Measurements from ENCODE around the gene CLDN7. TPM values are rescaled to one million over a fixed set of nuclear protein-coding genes. Genes with fewer than 3 reads are reported as not detected.

CLDN7 gene
- total and polyA plus RNA-seq, 4 donors: 3.0 to 35.0 (median 19.6) TPM

DNA sequence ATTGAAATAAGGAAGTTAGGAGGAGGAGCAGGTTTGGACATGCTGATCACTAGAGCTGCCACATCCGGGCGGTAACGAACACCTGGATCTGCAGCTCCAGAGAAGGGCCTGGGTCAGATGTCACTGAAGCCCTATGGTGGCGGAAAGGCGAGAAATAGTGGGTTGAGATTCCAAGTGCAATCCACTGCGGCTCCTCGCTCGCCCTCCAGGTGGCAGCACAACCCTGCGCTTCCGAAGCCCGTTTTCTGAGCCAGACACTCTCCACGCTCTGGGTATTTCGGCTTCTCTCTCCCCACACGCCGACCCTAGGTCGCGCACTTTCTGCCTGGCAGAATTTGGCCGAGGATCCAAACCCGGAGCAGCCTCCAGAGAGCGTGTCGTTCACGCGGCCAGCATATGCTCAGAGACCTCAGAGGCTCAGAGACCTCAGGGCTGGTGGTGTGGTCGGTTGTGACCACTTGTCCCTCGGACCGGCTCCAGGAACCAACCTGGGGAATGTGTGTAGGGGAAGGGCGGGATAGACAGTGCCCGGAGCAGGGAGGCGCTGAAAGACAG lies 18.3 kb upstream of the CLDN7 start:
- Histone ChIP-seq H3K27me3 (ENCODE audit: control insufficient read depth in 4 of 4, insufficient read depth in 4 of 4, low read length in 3 of 4) (no peaks in the 10 kb centered on the region), H3K27ac (ENCODE audit: low read depth in 1 of 2, low read length in 2 of 2) (peak overlapping the region; percentile 88 to 94), H3K9me3 (ENCODE audit: control insufficient read depth in 4 of 4, low read length in 3 of 4) (no peaks in the 10 kb centered on the region), H3K4me1 (ENCODE audit: control insufficient read depth in 4 of 4, insufficient read depth in 4 of 4, low read length in 3 of 4) (peaks cover 9 to 19% (median 13%) of the 10 kb centered on the region in 4 donors), H3K36me3 (ENCODE audit: control insufficient read depth in 4 of 4, insufficient read depth in 3 of 4, low read depth in 1 of 4, low read length in 3 of 4) (no peaks in the 10 kb centered on the region), H3K9ac (ENCODE audit: low read depth in 1 of 2, low read length in 2 of 2) (peak overlapping the region; percentile 1 to 17), H3K4me3 (ENCODE audit: low read depth in 1 of 3, low read length in 3 of 3) (peak overlapping the region; percentile 1 to 50 (median 44))
- WGBS: under 1% methylated on average over 29 of the region's 29 CpGs
- peak; percentile 92 for DNase-seq (ENCODE audit: low spot score)
- TF ChIP-seq, protein P1, sequence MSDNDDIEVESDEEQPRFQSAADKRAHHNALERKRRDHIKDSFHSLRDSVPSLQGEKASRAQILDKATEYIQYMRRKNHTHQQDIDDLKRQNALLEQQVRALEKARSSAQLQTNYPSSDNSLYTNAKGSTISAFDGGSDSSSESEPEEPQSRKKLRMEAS (IDR thresholded peaks at IDR 0.05): no peak
- no peak for TF ChIP-seq EGR1 (IDR thresholded peaks at IDR 0.05; ENCODE audit: low read depth in 2 of 2)
- TF ChIP-seq, protein P2, sequence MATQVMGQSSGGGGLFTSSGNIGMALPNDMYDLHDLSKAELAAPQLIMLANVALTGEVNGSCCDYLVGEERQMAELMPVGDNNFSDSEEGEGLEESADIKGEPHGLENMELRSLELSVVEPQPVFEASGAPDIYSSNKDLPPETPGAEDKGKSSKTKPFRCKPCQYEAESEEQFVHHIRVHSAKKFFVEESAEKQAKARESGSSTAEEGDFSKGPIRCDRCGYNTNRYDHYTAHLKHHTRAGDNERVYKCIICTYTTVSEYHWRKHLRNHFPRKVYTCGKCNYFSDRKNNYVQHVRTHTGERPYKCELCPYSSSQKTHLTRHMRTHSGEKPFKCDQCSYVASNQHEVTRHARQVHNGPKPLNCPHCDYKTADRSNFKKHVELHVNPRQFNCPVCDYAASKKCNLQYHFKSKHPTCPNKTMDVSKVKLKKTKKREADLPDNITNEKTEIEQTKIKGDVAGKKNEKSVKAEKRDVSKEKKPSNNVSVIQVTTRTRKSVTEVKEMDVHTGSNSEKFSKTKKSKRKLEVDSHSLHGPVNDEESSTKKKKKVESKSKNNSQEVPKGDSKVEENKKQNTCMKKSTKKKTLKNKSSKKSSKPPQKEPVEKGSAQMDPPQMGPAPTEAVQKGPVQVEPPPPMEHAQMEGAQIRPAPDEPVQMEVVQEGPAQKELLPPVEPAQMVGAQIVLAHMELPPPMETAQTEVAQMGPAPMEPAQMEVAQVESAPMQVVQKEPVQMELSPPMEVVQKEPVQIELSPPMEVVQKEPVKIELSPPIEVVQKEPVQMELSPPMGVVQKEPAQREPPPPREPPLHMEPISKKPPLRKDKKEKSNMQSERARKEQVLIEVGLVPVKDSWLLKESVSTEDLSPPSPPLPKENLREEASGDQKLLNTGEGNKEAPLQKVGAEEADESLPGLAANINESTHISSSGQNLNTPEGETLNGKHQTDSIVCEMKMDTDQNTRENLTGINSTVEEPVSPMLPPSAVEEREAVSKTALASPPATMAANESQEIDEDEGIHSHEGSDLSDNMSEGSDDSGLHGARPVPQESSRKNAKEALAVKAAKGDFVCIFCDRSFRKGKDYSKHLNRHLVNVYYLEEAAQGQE (IDR thresholded peaks at IDR 0.05): no peak
- TF ChIP-seq FOXA1 (IDR thresholded peaks at IDR 0.05): peak; percentile 38
- peak; percentile 53 for TF ChIP-seq NR2F2 (IDR thresholded peaks at IDR 0.05)
- TF ChIP-seq, protein P3, sequence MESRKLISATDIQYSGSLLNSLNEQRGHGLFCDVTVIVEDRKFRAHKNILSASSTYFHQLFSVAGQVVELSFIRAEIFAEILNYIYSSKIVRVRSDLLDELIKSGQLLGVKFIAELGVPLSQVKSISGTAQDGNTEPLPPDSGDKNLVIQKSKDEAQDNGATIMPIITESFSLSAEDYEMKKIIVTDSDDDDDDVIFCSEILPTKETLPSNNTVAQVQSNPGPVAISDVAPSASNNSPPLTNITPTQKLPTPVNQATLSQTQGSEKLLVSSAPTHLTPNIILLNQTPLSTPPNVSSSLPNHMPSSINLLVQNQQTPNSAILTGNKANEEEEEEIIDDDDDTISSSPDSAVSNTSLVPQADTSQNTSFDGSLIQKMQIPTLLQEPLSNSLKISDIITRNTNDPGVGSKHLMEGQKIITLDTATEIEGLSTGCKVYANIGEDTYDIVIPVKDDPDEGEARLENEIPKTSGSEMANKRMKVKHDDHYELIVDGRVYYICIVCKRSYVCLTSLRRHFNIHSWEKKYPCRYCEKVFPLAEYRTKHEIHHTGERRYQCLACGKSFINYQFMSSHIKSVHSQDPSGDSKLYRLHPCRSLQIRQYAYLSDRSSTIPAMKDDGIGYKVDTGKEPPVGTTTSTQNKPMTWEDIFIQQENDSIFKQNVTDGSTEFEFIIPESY (IDR thresholded peaks at IDR 0.05): no peak
- no peak for TF ChIP-seq JUND (IDR thresholded peaks at IDR 0.05)
- TF ChIP-seq, protein P4, sequence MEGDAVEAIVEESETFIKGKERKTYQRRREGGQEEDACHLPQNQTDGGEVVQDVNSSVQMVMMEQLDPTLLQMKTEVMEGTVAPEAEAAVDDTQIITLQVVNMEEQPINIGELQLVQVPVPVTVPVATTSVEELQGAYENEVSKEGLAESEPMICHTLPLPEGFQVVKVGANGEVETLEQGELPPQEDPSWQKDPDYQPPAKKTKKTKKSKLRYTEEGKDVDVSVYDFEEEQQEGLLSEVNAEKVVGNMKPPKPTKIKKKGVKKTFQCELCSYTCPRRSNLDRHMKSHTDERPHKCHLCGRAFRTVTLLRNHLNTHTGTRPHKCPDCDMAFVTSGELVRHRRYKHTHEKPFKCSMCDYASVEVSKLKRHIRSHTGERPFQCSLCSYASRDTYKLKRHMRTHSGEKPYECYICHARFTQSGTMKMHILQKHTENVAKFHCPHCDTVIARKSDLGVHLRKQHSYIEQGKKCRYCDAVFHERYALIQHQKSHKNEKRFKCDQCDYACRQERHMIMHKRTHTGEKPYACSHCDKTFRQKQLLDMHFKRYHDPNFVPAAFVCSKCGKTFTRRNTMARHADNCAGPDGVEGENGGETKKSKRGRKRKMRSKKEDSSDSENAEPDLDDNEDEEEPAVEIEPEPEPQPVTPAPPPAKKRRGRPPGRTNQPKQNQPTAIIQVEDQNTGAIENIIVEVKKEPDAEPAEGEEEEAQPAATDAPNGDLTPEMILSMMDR (IDR thresholded peaks at IDR 0.05; ENCODE audit: low read depth, low read length, missing input control): peak; percentile 98
- TF ChIP-seq HNF4G (IDR thresholded peaks at IDR 0.05): no peak
- TF ChIP-seq HNF4A (conservative IDR thresholded peaks at IDR 0.05): peak; percentile 14 to 34
- TF ChIP-seq TAF1 (conservative IDR thresholded peaks at IDR 0.05): peak; percentile 48
- no peak for TF ChIP-seq FOXA2 (IDR thresholded peaks at IDR 0.05)
- no peak for TF ChIP-seq GABPA (IDR thresholded peaks at IDR 0.05 in 1 of 2, conservative IDR thresholded peaks at IDR 0.05 in 1 of 2)
- peak in 1 of 2 donors; percentile 18 for TF ChIP-seq RXRA (IDR thresholded peaks at IDR 0.05)
- peak; percentile 47 for TF ChIP-seq SP1 (IDR thresholded peaks at IDR 0.05)
- TF ChIP-seq RAD21 (IDR thresholded peaks at IDR 0.05): peak; percentile 98 to 99

DNA sequence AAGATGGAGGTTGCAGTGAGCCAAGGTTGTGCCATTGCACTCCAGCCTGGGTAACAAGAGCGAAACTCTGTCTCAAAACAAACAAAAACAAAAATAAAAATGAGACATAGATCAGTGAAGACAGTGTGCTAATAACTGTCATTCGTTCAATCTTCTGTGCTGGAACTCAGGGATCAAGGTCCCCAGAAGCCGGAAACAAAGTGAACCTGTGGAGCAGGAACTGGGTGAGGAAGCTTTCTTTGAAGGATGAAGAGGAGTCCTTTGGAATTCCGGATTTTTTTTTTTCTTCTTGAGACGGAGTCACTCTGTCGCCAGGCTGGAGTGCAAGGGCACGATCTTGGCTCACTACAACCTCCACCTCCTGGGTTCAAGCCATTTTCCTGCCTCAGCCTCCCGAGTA lies 17.2 kb upstream of the CLDN7 start:
- H3K27me3 ChIP-seq (ENCODE audit: control insufficient read depth in 4 of 4, insufficient read depth in 4 of 4, low read length in 3 of 4): no peaks in the 10 kb centered on the region
- H3K9ac ChIP-seq (ENCODE audit: low read depth in 1 of 2, low read length in 2 of 2): no peak overlapping the region
- 83% methylated on average over 8 of the region's 8 CpGs for WGBS
- no peaks in the 10 kb centered on the region for H3K9me3 ChIP-seq (ENCODE audit: control insufficient read depth in 4 of 4, low read length in 3 of 4)
- no peak overlapping the region for H3K4me3 ChIP-seq (ENCODE audit: low read depth in 1 of 3, low read length in 3 of 3)
- H3K27ac ChIP-seq (ENCODE audit: low read depth in 1 of 2, low read length in 2 of 2): no peak overlapping the region
- no peaks in the 10 kb centered on the region for H3K36me3 ChIP-seq (ENCODE audit: control insufficient read depth in 4 of 4, insufficient read depth in 3 of 4, low read depth in 1 of 4, low read length in 3 of 4)
- no peak for DNase-seq (ENCODE audit: low spot score)
- H3K4me1 ChIP-seq (ENCODE audit: control insufficient read depth in 4 of 4, insufficient read depth in 4 of 4, low read length in 3 of 4): peaks cover 9 to 19% (median 13%) of the 10 kb centered on the region in 4 donors
- TF ChIP-seq FOXA2 (IDR thresholded peaks at IDR 0.05) (no peak), EGR1 (IDR thresholded peaks at IDR 0.05; ENCODE audit: low read depth in 2 of 2) (no peak), SP1 (IDR thresholded peaks at IDR 0.05) (no peak), RXRA (IDR thresholded peaks at IDR 0.05) (no peak), HNF4A (conservative IDR thresholded peaks at IDR 0.05) (no peak), TAF1 (conservative IDR thresholded peaks at IDR 0.05) (no peak), FOXA1 (IDR thresholded peaks at IDR 0.05) (no peak), HNF4G (IDR thresholded peaks at IDR 0.05) (no peak), RAD21 (IDR thresholded peaks at IDR 0.05) (no peak), YY1 (IDR thresholded peaks at IDR 0.05) (no peak), JUND (IDR thresholded peaks at IDR 0.05) (no peak)
- TF ChIP-seq, protein P2 (IDR thresholded peaks at IDR 0.05): no peak
- TF ChIP-seq, protein P4 (IDR thresholded peaks at IDR 0.05; ENCODE audit: low read depth, low read length, missing input control): no peak

Data from liver (tissue), 9 donors.